ENCODE results near the gene APCDD1L. TPM values are rescaled to one million over a fixed set of nuclear protein-coding genes. Genes with fewer than 3 reads are reported as not detected.

Gene APCDD1L
- total and polyA plus RNA-seq, 9 donors = 0.08 to 0.62 TPM; not detected in 7

GRCh38 chr20:58467572-58468527, 47.3 kb downstream of the APCDD1L start:
- WGBS, 3 donors = 65 to 80% (median 66%) methylated on average over 28 of the region's 28 CpGs
- Histone ChIP-seq H3K4me1 (ENCODE audit: insufficient read depth) (no peaks in the 10 kb centered on the region), H3K4me3 (no peak overlapping the region), H3K36me3 (no peaks in the 10 kb centered on the region), H3K9me3 (no peaks in the 10 kb centered on the region), H3K27ac (no peak overlapping the region), H3K27me3 (no peaks in the 10 kb centered on the region)
- TF ChIP-seq POLR2A (IDR thresholded peaks at IDR 0.05) (no peak), EP300 (IDR thresholded peaks at IDR 0.05) (no peak)
- TF ChIP-seq, protein P1, sequence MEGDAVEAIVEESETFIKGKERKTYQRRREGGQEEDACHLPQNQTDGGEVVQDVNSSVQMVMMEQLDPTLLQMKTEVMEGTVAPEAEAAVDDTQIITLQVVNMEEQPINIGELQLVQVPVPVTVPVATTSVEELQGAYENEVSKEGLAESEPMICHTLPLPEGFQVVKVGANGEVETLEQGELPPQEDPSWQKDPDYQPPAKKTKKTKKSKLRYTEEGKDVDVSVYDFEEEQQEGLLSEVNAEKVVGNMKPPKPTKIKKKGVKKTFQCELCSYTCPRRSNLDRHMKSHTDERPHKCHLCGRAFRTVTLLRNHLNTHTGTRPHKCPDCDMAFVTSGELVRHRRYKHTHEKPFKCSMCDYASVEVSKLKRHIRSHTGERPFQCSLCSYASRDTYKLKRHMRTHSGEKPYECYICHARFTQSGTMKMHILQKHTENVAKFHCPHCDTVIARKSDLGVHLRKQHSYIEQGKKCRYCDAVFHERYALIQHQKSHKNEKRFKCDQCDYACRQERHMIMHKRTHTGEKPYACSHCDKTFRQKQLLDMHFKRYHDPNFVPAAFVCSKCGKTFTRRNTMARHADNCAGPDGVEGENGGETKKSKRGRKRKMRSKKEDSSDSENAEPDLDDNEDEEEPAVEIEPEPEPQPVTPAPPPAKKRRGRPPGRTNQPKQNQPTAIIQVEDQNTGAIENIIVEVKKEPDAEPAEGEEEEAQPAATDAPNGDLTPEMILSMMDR (IDR thresholded peaks at IDR 0.05) = no peak
- intact Hi-C loops (cut with DNase I) = no loop called here
- DNase-seq = peak in 2 of 5 donors; percentile 40 to 68

DNA sequence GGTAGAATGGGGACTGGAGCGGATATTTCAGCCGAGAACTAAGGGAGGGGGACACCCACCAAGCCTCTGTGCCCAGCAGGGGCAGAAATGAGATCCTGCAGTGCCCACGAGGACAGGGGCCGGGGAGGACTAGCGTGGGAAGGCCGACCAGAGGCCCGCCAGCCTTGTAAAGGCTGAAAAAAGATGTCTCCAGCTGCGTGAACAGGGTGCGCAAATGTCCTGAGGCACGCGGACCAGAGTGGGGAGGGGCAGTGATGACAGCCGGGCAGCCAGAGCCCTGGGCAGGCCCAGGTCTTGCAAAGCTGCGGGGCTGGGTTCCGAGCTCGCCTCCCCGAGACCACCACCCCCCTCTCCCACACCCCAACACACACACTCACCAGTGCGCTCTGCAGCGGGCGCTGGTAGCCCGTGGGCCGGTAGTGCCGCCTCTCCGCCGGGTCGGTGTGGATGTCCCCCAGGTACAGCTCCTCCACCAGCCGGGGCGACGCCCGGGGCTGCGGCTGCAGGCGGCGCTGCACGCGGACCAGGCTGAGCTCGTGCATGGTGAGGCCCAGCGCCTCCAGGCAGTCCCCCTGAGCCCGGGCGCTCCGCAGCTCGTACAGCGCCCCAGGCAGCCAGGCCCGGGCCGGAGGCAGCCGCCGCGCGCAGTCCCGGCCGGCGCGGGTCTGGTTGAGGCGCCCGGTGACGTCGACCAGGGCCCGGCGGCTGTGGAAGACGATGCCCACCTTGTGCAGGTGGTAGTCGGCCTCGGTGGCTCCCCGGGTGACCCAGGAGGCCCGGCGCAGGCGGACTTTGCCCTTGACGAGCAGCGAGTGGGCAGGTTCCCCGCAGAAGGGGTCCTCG, 48.2 kb downstream of the APCDD1L start:
- Histone ChIP-seq H3K4me1 (ENCODE audit: insufficient read depth) (no peaks in the 10 kb centered on the region), H3K4me3 (no peak overlapping the region), H3K27me3 (no peaks in the 10 kb centered on the region), H3K9me3 (no peaks in the 10 kb centered on the region), H3K36me3 (no peaks in the 10 kb centered on the region), H3K27ac (no peak overlapping the region)
- intact Hi-C loops (cut with DNase I) = no loop called here
- 88 to 94% (median 92%) methylated on average over 40 to 68 of the region's 68 CpGs for WGBS, 3 donors
- TF ChIP-seq POLR2A (IDR thresholded peaks at IDR 0.05) = no peak
- TF ChIP-seq, protein P1 (IDR thresholded peaks at IDR 0.05) = no peak
- TF ChIP-seq EP300 (IDR thresholded peaks at IDR 0.05) = no peak
- DNase-seq = no peak

- no peaks in the 10 kb centered on the region for H3K36me3 ChIP-seq
- WGBS, 3 donors = 92 to 96% (median 96%) methylated on average over 27 of the region's 27 CpGs
- H3K27me3 ChIP-seq = no peaks in the 10 kb centered on the region
- no peaks in the 10 kb centered on the region for H3K4me1 ChIP-seq (ENCODE audit: insufficient read depth)
- no peak overlapping the region for H3K27ac ChIP-seq
- no peaks in the 10 kb centered on the region for H3K9me3 ChIP-seq
- no peak for TF ChIP-seq EP300 (IDR thresholded peaks at IDR 0.05)
- no peak for TF ChIP-seq POLR2A (IDR thresholded peaks at IDR 0.05)
- TF ChIP-seq, protein P1 (IDR thresholded peaks at IDR 0.05) = no peak
- DNase-seq = no peak
- intact Hi-C loops (cut with DNase I) = no loop called here
- H3K4me3 ChIP-seq = no peak overlapping the region
Observed at GRCh38 chr20:58466095-58466708, 49.0 kb downstream of the APCDD1L start.

DNA sequence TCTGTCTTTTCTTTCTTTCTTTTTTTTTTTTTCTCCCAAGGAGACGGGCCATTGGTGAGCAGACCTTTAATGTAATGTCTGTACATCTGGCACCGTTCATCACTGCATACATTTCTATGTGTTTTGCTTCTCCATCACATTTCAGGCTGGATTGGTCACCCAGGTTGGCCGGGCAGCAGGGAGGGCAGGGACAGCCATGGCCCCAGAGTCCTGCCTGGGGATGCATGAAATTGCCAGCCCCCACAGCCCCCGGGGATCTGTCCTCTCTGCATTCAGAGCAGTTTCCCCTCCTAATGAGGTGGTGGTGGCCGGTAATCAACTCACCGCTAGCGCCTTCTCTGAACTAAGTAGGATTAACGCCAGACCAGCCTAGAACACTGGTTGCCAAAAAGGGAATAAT, 50.4 kb downstream of the APCDD1L start:
- Histone ChIP-seq H3K27me3 (no peaks in the 10 kb centered on the region), H3K9me3 (no peaks in the 10 kb centered on the region), H3K27ac (no peak overlapping the region), H3K36me3 (no peaks in the 10 kb centered on the region), H3K4me3 (no peak overlapping the region), H3K4me1 (ENCODE audit: insufficient read depth) (no peaks in the 10 kb centered on the region)
- 76 to 84% (median 79%) methylated on average over 8 of the region's 8 CpGs for WGBS, 3 donors
- TF ChIP-seq POLR2A (IDR thresholded peaks at IDR 0.05) = no peak
- TF ChIP-seq EP300 (IDR thresholded peaks at IDR 0.05) = no peak
- TF ChIP-seq, protein P1 (IDR thresholded peaks at IDR 0.05) = no peak
- no peak for DNase-seq
- intact Hi-C loops (cut with DNase I) = no loop called here
